PC-9 (cell line): ENCODE results near the gene FAM98A. TPM values are rescaled to one million over a fixed set of nuclear protein-coding genes. Genes with fewer than 3 reads are reported as not detected.
A peak's percentile ranks its signal among the peaks of the same experiment; 100 is the strongest.

ENCODE experiments used
- BruUV-seq: library from RNA; stranded (reverse); fragments of 400-500 nt; replicated peaks from 2 replicates; lab custom pipeline; 2021; lab: Mats Ljungman, UMichigan
- CTCF ChIA-PET: fragments of 300-600 bp; sonication (Branson Sonifier 250); formaldehyde crosslinking; loops from one replicate; lab custom pipeline; 2022; ENCODE audit warnings: antibody characterized with exemption; lab: Charles Lee
- POLR2A ChIA-PET: fragments of 300-600 bp; sonication (Branson Sonifier 250); formaldehyde crosslinking; loops from one replicate; lab custom pipeline; 2022; ENCODE audit warnings: antibody characterized with exemption; ENCODE audit not compliant: unreplicated experiment; lab: Charles Lee
- DNase-seq, 2 experiments: peaks; one replicate each; pipeline versions ENCODE4 v3.0.0 to v3.0.0-alpha.2; 2015 to 2022; ENCODE audit warnings: mixed read lengths in 1 of 2
- H2AFZ ChIP-seq: fragments of 200-600 bp; sonication (generic); 2 replicates; pipeline ENCODE4 v1.8.1; 2017; ENCODE audit warnings: antibody characterized with exemption
- H3F3A ChIP-seq: fragments of 200-600 bp; sonication (generic); 2 replicates; pipeline ENCODE4 v1.8.1; 2017; ENCODE audit warnings: antibody characterized with exemption, mild to moderate bottlenecking, low read depth; ENCODE audit not compliant: insufficient read depth
- H3K27ac ChIP-seq: fragments of 200-600 bp; sonication (generic); 2 replicates; pipeline ENCODE4 v1.6.1; 2016; ENCODE audit warnings: mixed run types
- H3K27me3 ChIP-seq: fragments of 200-600 bp; sonication (generic); 2 replicates; pipeline ENCODE4 v1.6.1; 2016; ENCODE audit warnings: low read depth, mixed run types; ENCODE audit not compliant: insufficient read depth
- H3K36me3 ChIP-seq: fragments of 200-600 bp; sonication (generic); 2 replicates; pipeline ENCODE4 v1.6.1; 2016; ENCODE audit warnings: low read depth, mixed run types
- H3K4me1 ChIP-seq: fragments of 200-600 bp; sonication (generic); replicated peaks from 2 replicates; pipeline ENCODE4 v1.6.1; 2016; ENCODE audit warnings: mixed run types; ENCODE audit not compliant: insufficient read depth
- H3K4me2 ChIP-seq: fragments of 200-600 bp; sonication (generic); 2 replicates; pipeline ENCODE4 v1.6.1; 2017; ENCODE audit warnings: mixed run types
- H3K4me3 ChIP-seq: fragments of 200-600 bp; sonication (generic); 2 replicates; pipeline ENCODE4 v1.6.1; 2016; ENCODE audit warnings: mixed run types
- H3K79me2 ChIP-seq: fragments of 200-600 bp; sonication (generic); 2 replicates; pipeline ENCODE4 v1.6.1; 2017; ENCODE audit warnings: low read depth, mixed run types
- H3K9me2 ChIP-seq: fragments of 200-600 bp; sonication (generic); 2 replicates; pipeline ENCODE4 v1.8.1; 2017; ENCODE audit warnings: mild to moderate bottlenecking; ENCODE audit not compliant: insufficient read depth
- H3K9me3 ChIP-seq: fragments of 200-600 bp; sonication (generic); 2 replicates; pipeline ENCODE4 v1.8.1; 2016; ENCODE audit warnings: low read depth; ENCODE audit not compliant: insufficient read depth
- H4K20me1 ChIP-seq: fragments of 200-600 bp; sonication (generic); 2 replicates; pipeline ENCODE4 v1.8.1; 2017; ENCODE audit not compliant: insufficient read depth
- CTCF ChIP-seq: fragments of 200-600 bp; sonication (generic); conservative IDR thresholded peaks from 2 replicates; pipeline ENCODE4 v1.6.1; 2017; ENCODE audit warnings: mixed run types, antibody characterized with exemption, mild to moderate bottlenecking, moderate library complexity
- EZH2 ChIP-seq: fragments of 200-600 bp; sonication (generic); IDR thresholded peaks from 2 replicates; pipeline ENCODE4 v1.8.0; 2017; ENCODE audit warnings: antibody characterized with exemption, low read depth
- intact Hi-C: fragments of 100-400 bp; cut with micrococcal nuclease; formaldehyde crosslinking; loops from one replicate; pipeline ENCODE4 v1.10.0; 2022; ENCODE audit not compliant: unreplicated experiment
- total RNA-seq: library from RNA; stranded (reverse); gene quantifications from 2 replicates; pipeline ENCODE4 v1.2.3, GENCODE V29; 2021

The FAM98A gene
- total RNA-seq, 1 experiment from 2014 or later, result 33.7 TPM

GRCh38 chr2:33614190-33614589 is 15.1 kb upstream of the FAM98A start:
- no TSS peak for BruUV-seq
- intact Hi-C loops, result no loop called here
- Histone ChIP-seq H3K36me3 (no peaks in the 10 kb centered on the region), H3K4me1 (no peaks in the 10 kb centered on the region), H3K27me3 (no peaks in the 10 kb centered on the region), H3K79me2 (no peaks in the 10 kb centered on the region), H3K4me3 (no peak overlapping the region), H3K4me2 (no peak overlapping the region), H3F3A (no peaks in the 10 kb centered on the region; the same call in 1 of the 2 replicates), H3K9me3 (no peaks in the 10 kb centered on the region; the same call in 1 of the 2 replicates), H2AFZ (no peak overlapping the region), H3K27ac (no peak overlapping the region), H4K20me1 (no peaks in the 10 kb centered on the region), H3K9me2 (no peaks in the 10 kb centered on the region)
- peak in 1 of 2 experiments; percentile 9 for DNase-seq
- POLR2A ChIA-PET, result no interaction called here
- CTCF ChIA-PET, result no interaction called here
- TF ChIP-seq EZH2 (no peak), CTCF (no peak)

- intact Hi-C loops, result no loop called here
- POLR2A ChIA-PET, result no interaction called here
- TF ChIP-seq CTCF, result no peak
- TF ChIP-seq EZH2, result no peak
Observed at GRCh38 chr2:33607905-33608304, 8.8 kb upstream of the FAM98A start.

DNA sequence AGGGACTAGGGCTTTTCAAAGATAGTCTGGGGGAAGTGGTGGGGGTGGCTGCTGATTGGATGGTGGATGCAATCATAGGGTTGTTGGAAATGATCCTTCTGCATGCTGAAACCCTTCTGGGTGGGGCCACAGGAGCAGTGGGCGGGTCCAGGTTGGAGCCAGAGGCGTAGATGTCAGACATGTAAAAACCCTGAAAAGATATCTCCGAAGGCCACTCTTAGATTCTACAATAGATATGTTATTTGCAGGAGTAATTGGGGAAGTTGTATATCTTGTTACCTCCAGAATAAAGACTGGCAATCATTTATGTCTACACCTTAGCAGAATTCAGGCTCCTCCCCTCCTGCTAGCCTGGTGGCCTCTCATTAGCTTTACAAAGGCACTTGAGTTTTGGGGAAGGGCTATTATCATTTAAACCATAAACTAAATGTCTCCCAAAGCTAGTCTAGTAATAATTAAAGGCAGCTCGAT is 8.2 kb upstream of the FAM98A start:
- ChIA-PET POLR2A (no interaction called here), CTCF (no interaction called here)
- peak in 1 of 2 experiments; percentile 10 for DNase-seq
- H3K79me2 ChIP-seq, result no peaks in the 10 kb centered on the region
- no peaks in the 10 kb centered on the region for H3K9me2 ChIP-seq
- no peak overlapping the region for H3K4me2 ChIP-seq
- H3K4me1 ChIP-seq, result no peaks in the 10 kb centered on the region
- no peak overlapping the region for H3K4me3 ChIP-seq
- no TSS peak for BruUV-seq
- intact Hi-C loops, result no loop called here
- H3F3A ChIP-seq, result no peaks in the 10 kb centered on the region
- no peaks in the 10 kb centered on the region for H3K27me3 ChIP-seq
- no peaks in the 10 kb centered on the region for H4K20me1 ChIP-seq
- no peak for TF ChIP-seq CTCF
- no peak overlapping the region for H2AFZ ChIP-seq
- H3K9me3 ChIP-seq, result no peaks in the 10 kb centered on the region
- H3K36me3 ChIP-seq, result no peaks in the 10 kb centered on the region
- H3K27ac ChIP-seq, result no peak overlapping the region

More at GRCh38 chr2:33607905-33608304, 8.8 kb upstream of the FAM98A start:
- H2AFZ ChIP-seq, result no peak overlapping the region
- no peaks in the 10 kb centered on the region for H3K9me3 ChIP-seq
- no peak for DNase-seq
- H3F3A ChIP-seq, result no peaks in the 10 kb centered on the region
- no peaks in the 10 kb centered on the region for H3K36me3 ChIP-seq
- H3K9me2 ChIP-seq, result no peaks in the 10 kb centered on the region
- H3K27ac ChIP-seq, result no peak overlapping the region
- no peak overlapping the region for H3K4me3 ChIP-seq
- no peaks in the 10 kb centered on the region for H4K20me1 ChIP-seq
- no peaks in the 10 kb centered on the region for H3K4me1 ChIP-seq
- CTCF ChIA-PET, result no interaction called here
- no peaks in the 10 kb centered on the region for H3K27me3 ChIP-seq
- BruUV-seq, result no TSS peak
- H3K4me2 ChIP-seq, result no peak overlapping the region
- H3K79me2 ChIP-seq, result no peaks in the 10 kb centered on the region
